ENCODE results near the gene ZNF333.
"Not testable (repeated sequence)": the region's sequence is repeated elsewhere in the genome, so short reads cannot be mapped to it uniquely, and the experiment has no call there.

Gene ZNF333

GRCh38 chr19:14774373-14774772, 84.5 kb downstream of the ZNF333 start:
- no peak for TF ChIP-seq CTCF (conservative IDR thresholded peaks at IDR 0.05; ENCODE audit: low read depth, low read length)
- DNase-seq (ENCODE audit: low read depth), result no peak
- no peak overlapping the region for H3K4me3 ChIP-seq (ENCODE audit: low read length)

- DNase-seq (ENCODE audit: low read depth); H3K4me3 ChIP-seq (ENCODE audit: low read length): not testable (repeated sequence)
These were observed 85.5 kb downstream of the ZNF333 start for GRCh38 chr19:14775326-14775725.

- DNase-seq (ENCODE audit: low read depth), result no peak
- H3K4me3 ChIP-seq (ENCODE audit: low read length), result no peak overlapping the region
- TF ChIP-seq CTCF (conservative IDR thresholded peaks at IDR 0.05; ENCODE audit: low read depth, low read length), result no peak
These were observed 86.2 kb downstream of the ZNF333 start for GRCh38 chr19:14775869-14776586.

GRCh38 chr19:14777645-14778044, 87.8 kb downstream of the ZNF333 start:
- DNase-seq (ENCODE audit: low read depth); H3K4me3 ChIP-seq (ENCODE audit: low read length): not testable (repeated sequence)

- H3K4me3 ChIP-seq (ENCODE audit: low read length), result not testable (repeated sequence)
These were observed 88.4 kb downstream of the ZNF333 start, which contains the start of gene ADGRE2 for GRCh38 chr19:14778110-14778845. Gene ADGRE2 (minus strand): TSS chr19:14778560. CDS start chr19:14776756, 1,804 bp downstream.

GRCh38 chr19:14779151-14779550, 89.3 kb downstream of the ZNF333 start:
- no peak overlapping the region for H3K4me3 ChIP-seq (ENCODE audit: low read length)
- no peak for DNase-seq (ENCODE audit: low read depth)
- TF ChIP-seq CTCF (conservative IDR thresholded peaks at IDR 0.05; ENCODE audit: low read depth, low read length), result no peak

More at GRCh38 chr19:14778110-14778845, 88.4 kb downstream of the ZNF333 start, which contains the start of gene ADGRE2:
- not testable (repeated sequence) for DNase-seq (ENCODE audit: low read depth)

GRCh38 chr19:14780622-14781225, 90.9 kb downstream of the ZNF333 start:
- not testable (repeated sequence) for DNase-seq (ENCODE audit: low read depth); H3K4me3 ChIP-seq (ENCODE audit: low read length)

GRCh38 chr19:14781713-14782536, 92.1 kb downstream of the ZNF333 start:
- not testable (repeated sequence) for H3K4me3 ChIP-seq (ENCODE audit: low read length); DNase-seq (ENCODE audit: low read depth)

GRCh38 chr19:14782626-14783409, 93.0 kb downstream of the ZNF333 start:
- no peak overlapping the region for H3K4me3 ChIP-seq (ENCODE audit: low read length)
- DNase-seq (ENCODE audit: low read depth), result no peak
- TF ChIP-seq CTCF (conservative IDR thresholded peaks at IDR 0.05; ENCODE audit: low read depth, low read length), result no peak

Data from retinal pigment epithelial cell (primary cell).